ENCODE measurements around the gene THPO.

The THPO gene

DNA sequence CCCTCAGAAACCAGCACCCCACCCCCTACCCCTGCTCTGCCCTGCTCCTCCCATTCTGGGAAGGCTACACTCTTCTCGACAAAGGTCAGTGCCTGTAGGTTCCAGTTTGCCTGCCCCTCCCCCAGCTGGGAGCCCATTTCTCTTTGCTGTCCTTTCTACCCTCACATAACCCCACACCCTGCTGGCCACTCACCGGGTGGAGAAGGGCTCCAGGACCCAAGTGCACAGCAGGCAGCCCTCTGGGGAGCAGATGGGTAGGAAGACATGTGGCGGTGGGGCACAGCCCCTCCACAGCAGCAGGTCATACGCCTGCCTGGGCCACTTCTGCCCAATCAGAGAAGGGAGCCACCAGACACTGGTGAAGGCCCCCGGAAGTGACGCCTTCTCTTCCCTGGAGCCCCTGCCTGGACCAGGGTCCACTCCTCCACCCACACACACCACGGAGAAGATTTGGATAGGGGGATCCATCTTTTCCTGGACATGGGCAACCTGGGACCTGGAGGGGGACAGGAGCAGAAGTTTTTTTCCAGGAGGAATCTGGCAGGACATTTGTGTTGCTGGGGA lies at the start of gene THPO:
TSS of gene THPO (minus strand) at position 326 of the 564 bp plus-strand sequence. CDS start 1,948 bp downstream, outside the sequence.
- peak; percentile 81 for DNase-seq

- DNase-seq, result no peak
Observed at GRCh38 chr3:184426691-184427141, 48.7 kb upstream of the THPO start.

DNA sequence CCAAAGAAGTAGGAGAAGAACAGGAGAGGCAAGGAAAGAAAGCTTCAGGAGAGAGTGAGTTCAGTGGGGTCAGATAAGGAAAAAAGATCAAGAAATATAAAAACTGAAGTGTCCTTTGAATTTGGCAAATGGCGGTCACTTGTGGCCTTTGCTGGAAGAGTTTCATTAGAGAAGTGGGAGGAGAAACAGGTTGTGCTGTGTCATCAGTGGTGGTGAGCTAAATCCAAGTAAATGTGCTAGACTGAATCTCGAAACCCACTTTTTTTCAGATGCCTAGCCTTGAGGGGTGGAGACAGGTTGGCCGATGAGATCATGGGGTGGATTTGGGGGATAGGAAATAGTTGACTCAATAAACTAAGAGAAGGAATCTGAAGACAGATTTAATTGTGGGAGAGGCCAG lies 45.6 kb upstream of the THPO start:
- DNase-seq, result no peak

DNA sequence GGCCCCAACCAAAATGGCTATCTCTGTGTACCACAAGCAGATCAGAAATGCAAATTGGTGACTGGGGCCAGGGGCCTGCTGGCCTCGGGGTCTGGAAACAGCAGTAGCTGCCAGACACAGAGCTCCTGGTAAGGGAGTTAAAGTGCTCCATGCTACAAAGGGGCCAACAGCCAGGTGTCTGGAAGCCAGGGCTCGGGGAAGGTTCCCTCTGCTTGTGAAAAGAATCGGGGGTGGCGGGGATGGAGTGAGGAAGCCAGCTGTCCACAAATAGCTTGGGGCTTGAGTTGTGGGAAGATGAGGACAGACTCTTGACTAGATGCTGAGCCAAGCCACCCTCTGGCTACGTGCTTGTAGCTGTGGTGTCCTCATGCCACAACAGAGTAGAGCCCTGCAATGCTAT lies 41.2 kb upstream of the THPO start:
- no peak for DNase-seq

- peak; percentile 81 for DNase-seq
Observed at GRCh38 chr3:184417619-184418327, 39.8 kb upstream of the THPO start.

DNA sequence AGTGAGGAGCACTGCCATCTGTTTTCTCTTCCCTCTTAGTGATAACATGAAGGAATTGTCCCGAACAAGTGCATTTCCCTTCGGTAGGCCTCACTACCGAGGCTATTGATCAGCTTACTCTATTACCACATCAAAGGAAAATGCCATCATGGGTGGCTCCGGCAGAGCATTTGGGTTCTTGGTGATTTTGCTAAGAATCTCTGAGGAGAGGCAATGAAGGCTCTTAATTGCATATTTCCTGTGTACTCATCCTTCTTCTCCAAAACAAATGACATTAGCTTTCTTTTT lies 37.1 kb upstream of the THPO start:
- DNase-seq, result no peak

DNA sequence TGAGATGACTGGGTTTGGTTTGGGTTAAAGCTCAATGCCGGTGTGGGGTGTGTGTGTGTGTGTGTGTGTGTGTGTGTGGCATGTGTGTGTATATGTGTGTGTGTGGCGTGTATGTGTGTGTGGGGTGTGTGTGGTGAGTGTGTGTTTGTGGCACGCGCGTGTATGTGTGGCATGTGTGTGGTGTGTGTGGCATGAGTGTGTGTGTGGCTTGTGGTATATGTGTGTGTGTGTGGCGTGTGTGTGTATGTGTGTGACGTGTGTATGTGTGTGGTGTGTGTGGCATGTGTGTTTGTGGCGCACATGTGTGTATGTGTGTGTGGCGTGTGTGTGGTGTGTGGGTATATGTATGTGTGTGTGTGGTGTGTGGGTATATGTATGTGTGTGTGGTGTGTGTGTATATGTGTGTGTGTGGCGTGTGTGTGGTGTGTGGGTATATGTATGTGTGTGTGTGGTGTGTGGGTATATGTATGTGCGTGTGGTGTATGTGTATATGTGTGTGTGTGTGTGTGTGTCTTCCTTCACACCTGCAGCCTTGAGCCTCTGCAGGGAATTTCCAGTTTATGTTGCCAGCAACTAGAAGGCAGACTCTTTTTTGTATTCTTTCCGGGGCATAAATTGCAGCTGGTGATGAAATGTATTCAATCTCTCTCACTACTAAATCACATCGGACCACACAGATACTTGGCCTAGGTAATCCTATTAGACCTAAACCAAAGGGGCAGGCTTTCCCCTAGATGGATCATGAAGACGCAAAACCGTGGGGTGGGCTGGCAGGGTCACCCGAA lies 36.6 kb upstream of the THPO start:
- DNase-seq, result no peak

DNA sequence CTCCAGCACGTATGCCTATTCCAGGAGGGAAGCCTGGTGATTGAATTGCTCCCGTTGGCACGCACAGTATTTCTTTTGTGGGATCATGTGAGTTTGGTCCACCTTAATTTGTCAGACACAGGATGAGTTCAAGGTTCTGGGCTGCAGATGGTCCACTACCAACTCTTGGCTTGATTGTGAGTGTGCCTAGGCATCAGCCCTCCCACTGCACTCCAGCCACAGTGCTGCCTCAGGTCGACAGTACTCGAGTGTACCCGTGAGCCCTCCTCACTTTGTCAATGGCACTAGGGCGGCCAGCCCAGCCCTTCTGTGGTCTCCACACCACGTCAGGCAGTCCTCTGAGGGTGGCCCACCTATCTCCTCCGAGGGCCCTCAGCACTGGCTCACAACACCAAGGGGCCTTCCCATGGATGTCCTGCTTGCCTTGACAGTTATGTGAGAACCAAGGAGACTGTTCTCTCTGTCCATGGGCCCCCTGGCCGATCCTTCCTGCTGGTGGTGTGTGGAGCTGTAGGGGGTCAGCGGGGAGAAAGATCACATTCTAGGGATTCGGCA lies 32.0 kb upstream of the THPO start:
- no peak for DNase-seq

DNA sequence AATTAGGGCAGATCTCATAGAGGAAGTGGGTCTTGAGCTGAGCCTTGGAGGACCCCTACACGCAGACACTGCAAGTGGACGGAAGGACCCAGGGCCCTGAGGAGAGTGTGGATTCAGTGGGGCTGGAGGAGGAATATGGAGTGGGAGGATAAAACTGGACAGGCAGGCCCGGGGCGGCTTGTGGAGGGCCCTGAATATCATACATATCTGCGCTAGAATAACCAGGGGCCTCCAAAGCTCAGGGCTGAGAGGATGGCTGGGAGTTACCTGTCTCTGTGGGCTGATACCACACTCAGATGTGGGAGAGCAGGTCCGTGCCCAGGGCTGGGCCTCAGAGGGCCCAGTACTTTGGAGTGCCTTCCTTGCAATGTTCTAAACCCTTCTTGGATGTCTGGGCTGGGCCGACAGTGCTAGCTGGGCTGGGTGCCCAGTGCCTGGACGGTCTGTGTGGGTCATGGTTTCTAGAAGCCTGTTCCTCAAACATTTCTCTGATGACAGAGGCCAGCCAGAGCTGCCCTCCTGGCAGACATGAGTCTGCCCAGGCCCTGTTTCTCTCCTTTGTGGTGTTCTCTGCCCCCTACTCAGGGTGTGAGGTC lies 31.4 kb upstream of the THPO start:
- no peak for DNase-seq

DNA sequence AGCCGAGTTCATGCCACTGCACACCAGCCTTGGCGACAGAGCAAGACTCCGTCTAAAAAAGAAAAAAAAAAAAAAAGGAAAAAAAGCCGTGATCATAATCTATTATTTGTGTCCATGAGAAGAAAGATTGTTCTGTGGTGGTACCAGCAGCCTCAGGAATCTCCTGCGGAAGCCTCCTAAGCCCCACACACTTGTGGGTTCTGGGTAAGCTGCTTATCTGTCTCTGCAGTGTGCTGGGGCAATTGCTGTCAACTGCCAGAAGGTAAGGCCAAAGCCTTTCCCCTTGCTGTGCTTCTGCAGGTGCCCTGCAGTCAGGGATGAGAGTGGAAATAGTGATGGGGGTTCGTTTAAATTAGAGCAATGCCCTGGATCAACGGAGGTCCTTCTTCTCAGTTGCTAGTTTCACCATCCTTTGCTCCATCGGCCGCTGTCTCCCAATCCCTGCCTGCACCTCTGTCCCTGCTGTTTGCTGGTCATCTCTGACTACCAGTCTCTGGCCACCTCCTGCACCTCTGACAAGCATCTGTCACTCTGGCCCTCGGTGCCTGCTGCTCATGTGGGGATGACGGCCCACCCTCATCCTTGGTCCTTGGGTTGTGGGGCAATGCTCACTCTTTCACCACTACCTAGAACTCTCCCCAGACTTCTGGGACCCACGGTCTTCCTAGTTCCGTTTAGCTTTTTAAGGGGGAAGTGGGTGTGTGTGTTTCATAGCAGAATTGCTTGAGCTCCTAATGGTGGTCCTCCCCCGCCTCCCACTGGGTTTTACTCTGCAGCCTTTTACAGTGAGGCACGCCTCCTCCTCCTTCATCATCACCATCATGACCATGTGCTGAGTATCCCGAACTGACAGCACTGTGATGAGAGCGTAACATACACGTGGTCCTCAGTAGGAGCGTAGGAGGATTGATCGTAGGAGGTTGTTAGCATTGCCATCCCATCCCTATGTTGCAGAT lies 27.3 kb upstream of the THPO start:
- no peak for DNase-seq

- no peak for DNase-seq
Observed at GRCh38 chr3:184399410-184399809, 21.4 kb upstream of the THPO start.

GRCh38 chr3:184395320-184395660 lies 17.3 kb upstream of the THPO start:
- DNase-seq, result no peak

DNA sequence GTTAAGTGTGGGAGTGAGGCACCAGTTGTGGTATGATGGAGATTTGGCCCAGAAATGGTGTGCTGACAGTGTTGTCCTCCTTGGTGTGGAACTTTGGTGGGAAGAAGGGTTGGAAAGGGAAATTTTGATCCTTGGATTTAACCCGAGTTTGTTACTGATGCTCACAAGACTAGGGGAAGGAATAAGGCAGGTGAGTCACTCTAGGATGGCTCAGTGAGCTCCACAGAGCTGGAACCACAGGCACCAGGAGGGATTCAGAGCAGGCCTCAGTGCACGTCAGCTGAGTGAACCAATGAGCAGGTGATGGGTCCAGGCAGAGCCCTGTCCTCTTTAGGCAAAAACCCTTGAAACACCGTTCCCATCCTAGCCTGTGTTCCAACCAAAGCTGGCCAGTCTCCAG lies 13.3 kb upstream of the THPO start:
- no peak for DNase-seq

GRCh38 chr3:184389935-184390528 lies 12.0 kb upstream of the THPO start:
- DNase-seq, result no peak

DNA sequence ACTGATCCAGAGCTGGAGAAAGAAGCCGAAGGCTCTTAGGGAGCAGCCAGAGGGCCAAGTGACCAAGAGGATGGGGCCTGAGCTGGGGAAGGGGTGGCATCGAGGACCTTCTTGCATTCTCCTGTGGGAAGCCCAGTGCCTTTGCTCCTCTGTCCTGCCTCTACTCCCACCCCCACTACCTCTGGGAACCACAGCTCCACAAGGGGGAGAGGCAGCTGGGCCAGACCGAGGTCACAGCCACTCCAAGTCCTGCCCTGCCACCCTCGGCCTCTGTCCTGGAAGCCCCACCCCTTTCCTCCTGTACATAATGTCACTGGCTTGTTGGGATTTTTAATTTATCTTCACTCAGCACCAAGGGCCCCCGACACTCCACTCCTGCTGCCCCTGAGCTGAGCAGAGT lies 11.4 kb upstream of the THPO start:
- DNase-seq, result no peak

DNA sequence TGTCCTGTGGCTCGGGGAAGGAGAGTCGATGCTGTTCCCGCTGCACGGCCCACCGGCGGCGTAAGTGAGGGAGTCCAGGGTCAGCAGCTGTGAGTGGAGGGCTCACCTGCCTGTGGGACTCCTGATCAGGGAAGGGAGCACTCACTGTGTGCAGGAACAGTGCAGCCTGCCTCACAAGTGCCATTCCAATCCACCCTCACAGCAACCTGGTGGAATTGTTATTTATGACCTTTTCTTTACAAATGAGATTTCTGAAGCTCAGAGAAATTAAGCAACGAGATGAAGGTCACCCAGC lies 10.9 kb upstream of the THPO start:
- no peak for DNase-seq

- no peak for DNase-seq
Observed at GRCh38 chr3:184388164-184388935, 10.3 kb upstream of the THPO start.

DNA sequence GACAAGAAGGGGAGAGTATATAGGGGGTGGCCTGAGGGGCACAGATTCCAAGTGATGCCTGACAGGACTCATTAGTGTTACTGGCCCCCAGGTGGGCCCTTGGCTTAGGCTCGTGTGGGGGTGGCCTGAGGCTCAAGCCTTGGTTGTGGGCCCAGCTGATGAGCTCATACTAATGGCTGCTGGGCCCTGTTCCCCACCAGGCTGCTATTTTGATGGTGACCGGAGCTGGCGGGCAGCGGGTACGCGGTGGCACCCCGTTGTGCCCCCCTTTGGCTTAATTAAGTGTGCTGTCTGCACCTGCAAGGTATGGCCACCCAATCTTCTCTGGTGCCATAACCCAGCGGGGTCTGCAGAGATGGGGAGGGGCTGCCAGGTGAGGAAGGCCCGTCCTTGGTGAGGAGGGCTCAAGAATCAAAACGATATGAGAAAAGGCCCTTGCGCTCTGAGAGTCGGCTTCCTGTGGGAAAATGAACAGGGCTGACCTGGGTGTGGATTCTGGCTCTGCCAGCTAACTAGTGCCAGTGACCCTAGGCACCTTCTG lies 9.2 kb upstream of the THPO start:
- no peak for DNase-seq

- no peak for DNase-seq
Observed at GRCh38 chr3:184386047-184386806, 8.2 kb upstream of the THPO start.

DNA sequence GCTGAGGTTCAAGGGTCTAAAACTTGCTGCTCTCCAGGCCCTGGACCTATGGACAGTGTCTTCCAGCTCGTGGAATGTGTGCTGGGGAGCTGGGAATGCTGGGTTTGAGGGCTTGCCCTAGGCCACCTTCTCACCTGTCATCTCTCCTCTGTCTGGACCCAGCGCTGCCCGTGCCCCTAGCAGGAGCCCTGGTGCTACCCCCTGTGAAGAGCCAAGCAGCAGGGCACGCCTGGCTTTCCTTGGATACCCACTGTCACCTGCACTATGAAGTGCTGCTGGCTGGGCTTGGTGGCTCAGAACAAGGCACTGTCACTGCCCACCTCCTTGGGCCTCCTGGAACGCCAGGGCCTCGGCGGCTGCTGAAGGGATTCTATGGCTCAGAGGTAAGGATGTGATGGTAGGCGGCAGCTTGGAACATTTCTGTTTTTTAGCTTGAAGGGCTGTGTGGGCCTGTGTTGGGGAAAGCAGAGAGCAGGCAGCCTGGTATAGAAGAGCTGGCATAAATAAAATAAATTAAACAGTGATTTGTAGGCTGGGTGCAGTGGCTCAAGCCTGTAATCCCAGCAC lies 6.9 kb upstream of the THPO start:
- DNase-seq, result no peak
